PC-9 (cell line): Measurements from ENCODE around the gene TEPSIN.

Source experiments
- CTCF ChIP-seq: fragments of 200-600 bp; sonication (generic); conservative IDR thresholded peaks from 2 replicates; pipeline ENCODE4 v1.6.1; 2017; ENCODE audit warnings: mixed run types, antibody characterized with exemption, mild to moderate bottlenecking, moderate library complexity
- EZH2 ChIP-seq: fragments of 200-600 bp; sonication (generic); IDR thresholded peaks from 2 replicates; pipeline ENCODE4 v1.8.0; 2017; ENCODE audit warnings: antibody characterized with exemption, low read depth

GRCh38 chr17:81277946-81278693 is 39.3 kb upstream of the TEPSIN start:
- no peak for TF ChIP-seq CTCF
- no peak for TF ChIP-seq EZH2
